B cell (primary cell): ENCODE data around the gene PTGES3. TPM values are rescaled to one million over a fixed set of nuclear protein-coding genes. Genes with fewer than 3 reads are reported as not detected.

ENCODE experiments used
- ATAC-seq: fragments of 200-7000 bp; cut with Tn5 transposase; one replicate; pipeline ENCODE4 v1.10.0; 2021; ENCODE audit warnings: low read depth, mild to moderate bottlenecking, moderate number of reproducible peaks, moderate library complexity
- CTCF ChIA-PET: fragments of 350-600 bp; sonication (Branson Sonifier 250); formaldehyde crosslinking; loops from one replicate; lab custom pipeline; 2021; ENCODE audit warnings: antibody characterized with exemption, inconsistent platforms; lab: Charles Lee
- POLR2A ChIA-PET: fragments of 350-600 bp; sonication (Branson Sonifier 250); formaldehyde crosslinking; loops from one replicate; lab custom pipeline; 2021; ENCODE audit warnings: antibody characterized with exemption; lab: Charles Lee
- DNase-seq: peaks from one replicate; pipeline ENCODE4 v3.0.0; 2013
- H2AFZ ChIP-seq: 2 replicates; pipeline ENCODE4 v1.6.1; 2012; ENCODE audit warnings: mild to moderate bottlenecking, low read depth, low read length; ENCODE audit not compliant: insufficient read depth, poor library complexity, severe bottlenecking
- H3K27ac ChIP-seq, 2 donors: 1 replicate in 1 of 2; 2 replicates in 1 of 2; pipeline ENCODE4 v1.5.1; 2012 to 2013; ENCODE audit warnings: low read length in 2 of 2, mild to moderate bottlenecking in 2 of 2, moderate library complexity in 1 of 2
- H3K27me3 ChIP-seq, 4 experiments: fragments of 200-600 bp in 1 of 4; sonication (generic) in 1 of 4; replicated peaks in 1 of 4; 1 replicate in 2 of 4; 2 replicates in 2 of 4; pipeline versions ENCODE4 v1.6.1 to v1.7.0; 2013 to 2016; ENCODE audit warnings: low read length in 3 of 4, mild to moderate bottlenecking in 2 of 4, mixed read lengths in 1 of 4, moderate library complexity in 1 of 4; ENCODE audit not compliant: insufficient read depth in 4 of 4, control insufficient read depth in 3 of 4; ENCODE audit errors: control extremely low read depth in 1 of 4
- H3K36me3 ChIP-seq, 2 experiments: replicated peaks in 1 of 2; 1 replicate in 1 of 2; 2 replicates in 1 of 2; pipeline versions ENCODE4 v1.6.1 to v1.7.1; 2013; ENCODE audit warnings: low read length in 1 of 2; ENCODE audit not compliant: insufficient read depth in 2 of 2, control insufficient read depth in 1 of 2; ENCODE audit errors: control extremely low read depth in 1 of 2, extremely low read depth in 1 of 2
- H3K4me1 ChIP-seq, 2 donors: fragments of 200-600 bp in 1 of 2; sonication (generic) in 1 of 2; 1 replicate in 1 of 2; 2 replicates in 1 of 2; pipeline versions ENCODE4 v1.5.1 to v1.6.1; 2013 to 2017; ENCODE audit warnings: low read length in 2 of 2; ENCODE audit not compliant: control insufficient read depth in 2 of 2, insufficient read depth in 2 of 2
- H3K4me2 ChIP-seq: replicated peaks from 2 replicates; pipeline ENCODE3; 2012; ENCODE audit warnings: mild to moderate bottlenecking, low read depth, low read length; ENCODE audit not compliant: poor library complexity, severe bottlenecking
- H3K4me3 ChIP-seq, 5 experiments: fragments of 200-600 bp in 1 of 5; sonication (generic) in 1 of 5; 1 replicate in 3 of 5; 2 replicates in 2 of 5; pipeline versions ENCODE4 v1.5.1 to v1.7.0; 2011 to 2016; ENCODE audit warnings: low read length in 4 of 5, mild to moderate bottlenecking in 4 of 5, low read depth in 2 of 5, control low read depth in 1 of 5, moderate library complexity in 1 of 5; ENCODE audit not compliant: insufficient read depth in 1 of 5; ENCODE audit errors: control extremely low read depth in 1 of 5, extremely low read depth in 1 of 5
- H3K79me2 ChIP-seq: fragments of 200-600 bp; sonication (generic); one replicate; pipeline ENCODE4 v1.6.0; 2016; ENCODE audit warnings: low read length; ENCODE audit not compliant: control insufficient read depth, insufficient read depth
- H3K9ac ChIP-seq: fragments of 200-600 bp; sonication (generic); 2 replicates; pipeline ENCODE4 v1.6.1; 2017; ENCODE audit warnings: mild to moderate bottlenecking, low read length, moderate library complexity
- H3K9me3 ChIP-seq, 3 donors: one replicate each; pipeline versions ENCODE4 v1.6.1 to v1.7.1; 2013; ENCODE audit warnings: low read length in 2 of 3; ENCODE audit not compliant: control insufficient read depth in 2 of 3, insufficient read depth in 1 of 3; ENCODE audit errors: control extremely low read depth in 1 of 3
- H4K20me1 ChIP-seq: 2 replicates; pipeline ENCODE4 v1.6.0; 2012; ENCODE audit warnings: mild to moderate bottlenecking, low read length; ENCODE audit not compliant: insufficient read depth, control insufficient read depth, poor library complexity, severe bottlenecking
- H3K27ac Mint-ChIP-seq: one replicate; pipeline ENCODE4 v1.8.0; 2021; ENCODE audit warnings: mixed read lengths
- H3K27me3 Mint-ChIP-seq: one replicate; pipeline ENCODE4 v1.8.0; 2021; ENCODE audit warnings: mixed read lengths
- H3K4me1 Mint-ChIP-seq: one replicate; pipeline ENCODE4 v1.8.0; 2021; ENCODE audit warnings: mixed read lengths
- H3K4me3 Mint-ChIP-seq: one replicate; pipeline ENCODE4 v1.8.0; 2021; ENCODE audit warnings: mixed read lengths
- H3K9me3 Mint-ChIP-seq: one replicate; pipeline ENCODE4 v1.8.0; 2022; ENCODE audit warnings: mixed read lengths; ENCODE audit not compliant: insufficient read depth
- EZH2 ChIP-seq: IDR thresholded peaks from 2 replicates; pipeline ENCODE4 v1.6.1; 2012; ENCODE audit warnings: borderline replicate concordance, low read depth, mild to moderate bottlenecking, moderate library complexity, low read length; ENCODE audit not compliant: insufficient read depth, poor library complexity, severe bottlenecking
- WGBS: methylation state at CpG from one replicate; pipeline ENCODE4 v1.1.5; 2013; ENCODE audit warnings: missing lambda C conversion rate; ENCODE audit not compliant: insufficient coverage; 5-methylcytosine and 5-hydroxymethylcytosine counted together
- intact Hi-C: fragments of 100-400 bp; cut with micrococcal nuclease; formaldehyde crosslinking; loops from one replicate; pipeline ENCODE4 v1.10.0; 2022
- polyA plus RNA-seq: library from polyadenylated mRNA; depleted of rRNA; stranded (reverse); fragments of >200 nt; gene quantifications from 2 replicates; pipeline ENCODE4 v1.2.3, GENCODE V29; 2012
- total RNA-seq, 2 donors: library from RNA; stranded (reverse); fragments of 120-200 nt in 1 of 2; gene quantifications; 1 replicate in 1 of 2; 2 replicates in 1 of 2; pipeline versions ENCODE4 v1.2.3 to v1.2.4, GENCODE V29; 2013 to 2022
- TF ChIP-seq, protein P1 (sequence below): fragments of 200-600 bp; IDR thresholded peaks from one replicate; pipeline ENCODE4 v1.8.0; 2022; ENCODE audit warnings: antibody characterized with exemption, mild to moderate bottlenecking

Gene PTGES3
- total and polyA plus RNA-seq, 2 donors (not counting 1 experiment from before 2014, with no cell fraction given): 35.3 to 121 TPM

DNA sequence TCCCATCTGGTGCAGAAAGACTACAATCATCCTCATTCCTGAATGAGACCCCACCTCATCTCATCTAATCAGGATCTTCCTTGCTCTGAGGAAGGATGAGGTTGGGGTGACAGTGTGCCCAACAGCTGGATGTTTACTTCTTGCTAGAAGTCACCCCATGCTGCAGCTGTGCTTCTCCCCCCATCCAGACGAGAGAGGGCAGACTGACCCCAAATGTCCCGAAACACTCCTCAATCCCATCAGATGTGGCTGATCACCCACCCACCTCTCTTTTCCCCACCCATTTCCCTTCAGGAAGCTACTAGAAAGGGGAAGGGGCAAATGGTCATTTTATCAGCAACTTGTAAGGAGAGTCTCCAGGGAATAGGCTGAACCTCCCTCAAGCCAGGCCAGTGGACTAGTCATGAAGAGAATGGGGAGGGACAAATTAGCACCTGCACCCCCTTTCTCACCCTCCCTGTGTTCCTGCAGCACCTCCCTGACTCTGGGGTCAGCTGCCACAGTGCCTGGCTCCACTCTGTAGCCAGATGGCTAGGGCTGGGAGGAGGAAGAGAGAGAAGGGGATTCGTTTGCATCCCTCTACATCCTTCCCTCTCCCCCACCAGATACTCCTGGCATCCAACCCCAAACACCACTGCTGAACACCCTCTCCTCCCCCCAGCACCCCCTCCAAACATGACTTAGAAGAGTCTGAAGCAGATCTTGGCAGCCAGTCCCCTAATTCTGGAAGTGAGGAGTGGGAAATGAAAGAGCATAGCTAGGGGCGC lies 55.2 kb downstream of the PTGES3 start:
- Histone ChIP-seq H3K27me3 (no peaks in the 10 kb centered on the region), H3K9ac (peak overlapping the region; percentile 31), H2AFZ (peak overlapping the region; percentile 51), H3K36me3 (peaks cover 0 to 4% of the 10 kb centered on the region in 2 experiments), H3K9me3 (no peaks in the 10 kb centered on the region), H3K4me1 (peaks cover 67 to 78% of the 10 kb centered on the region in 2 donors), H4K20me1 (peaks cover 10% of the 10 kb centered on the region), H3K4me2 (peak overlapping the region; percentile 72), H3K4me3 (peak overlapping the region; percentile 10 to 40 (median 30)), H3K27ac (peak overlapping the region; percentile 75 to 83), H3K79me2 (peaks cover 56% of the 10 kb centered on the region)
- peaks cover 86% of the 10 kb centered on the region for H3K4me1 Mint-ChIP-seq
- H3K9me3 Mint-ChIP-seq: no peaks in the 10 kb centered on the region
- intact Hi-C loops: loop anchor here (5.0 to 10.0 kb wide), 5 partner anchors 111 to 892 kb away; partner anchors contain the start of genes APOF, DDIT3, MBD6 and NAB2
- ChIA-PET CTCF (interaction anchor here (0.8 to 4.4 kb wide), 3 partner anchors 13 to 119 kb away, joined by 3 to 48 read pairs (median 33); partner anchors contain the start of gene ATP5F1B), POLR2A (interaction anchor here (0.6 to 5.1 kb wide), 4 partner anchors 13 to 479 kb away, joined by 3 to 18 read pairs (median 4); partner anchors contain the start of genes ATP5F1B and PTGES3)
- H3K27ac Mint-ChIP-seq: peak overlapping the region; percentile 92
- ATAC-seq (no peak), DNase-seq (peak; percentile 34)
- no peak for TF ChIP-seq EZH2
- TF ChIP-seq, protein P1, sequence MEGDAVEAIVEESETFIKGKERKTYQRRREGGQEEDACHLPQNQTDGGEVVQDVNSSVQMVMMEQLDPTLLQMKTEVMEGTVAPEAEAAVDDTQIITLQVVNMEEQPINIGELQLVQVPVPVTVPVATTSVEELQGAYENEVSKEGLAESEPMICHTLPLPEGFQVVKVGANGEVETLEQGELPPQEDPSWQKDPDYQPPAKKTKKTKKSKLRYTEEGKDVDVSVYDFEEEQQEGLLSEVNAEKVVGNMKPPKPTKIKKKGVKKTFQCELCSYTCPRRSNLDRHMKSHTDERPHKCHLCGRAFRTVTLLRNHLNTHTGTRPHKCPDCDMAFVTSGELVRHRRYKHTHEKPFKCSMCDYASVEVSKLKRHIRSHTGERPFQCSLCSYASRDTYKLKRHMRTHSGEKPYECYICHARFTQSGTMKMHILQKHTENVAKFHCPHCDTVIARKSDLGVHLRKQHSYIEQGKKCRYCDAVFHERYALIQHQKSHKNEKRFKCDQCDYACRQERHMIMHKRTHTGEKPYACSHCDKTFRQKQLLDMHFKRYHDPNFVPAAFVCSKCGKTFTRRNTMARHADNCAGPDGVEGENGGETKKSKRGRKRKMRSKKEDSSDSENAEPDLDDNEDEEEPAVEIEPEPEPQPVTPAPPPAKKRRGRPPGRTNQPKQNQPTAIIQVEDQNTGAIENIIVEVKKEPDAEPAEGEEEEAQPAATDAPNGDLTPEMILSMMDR: no peak
- peak overlapping the region; percentile 89 for H3K4me3 Mint-ChIP-seq
- WGBS: 37% methylated on average over 2 of the region's 4 CpGs
- no peaks in the 10 kb centered on the region for H3K27me3 Mint-ChIP-seq
